HG02571 (cell line): Measurements from ENCODE around the gene IL9.
"Not testable (repeated sequence)": the region's sequence is repeated elsewhere in the genome, so short reads cannot be mapped to it uniquely, and the experiment has no call there.

Experiments used
- ATAC-seq: cut with Tn5 transposase; IDR thresholded peaks from one replicate; pipeline ENCODE4 v1.9.1; 2021; ENCODE audit warnings: mild to moderate bottlenecking, moderate library complexity; ENCODE audit not compliant: unreplicated experiment

The IL9 gene

DNA sequence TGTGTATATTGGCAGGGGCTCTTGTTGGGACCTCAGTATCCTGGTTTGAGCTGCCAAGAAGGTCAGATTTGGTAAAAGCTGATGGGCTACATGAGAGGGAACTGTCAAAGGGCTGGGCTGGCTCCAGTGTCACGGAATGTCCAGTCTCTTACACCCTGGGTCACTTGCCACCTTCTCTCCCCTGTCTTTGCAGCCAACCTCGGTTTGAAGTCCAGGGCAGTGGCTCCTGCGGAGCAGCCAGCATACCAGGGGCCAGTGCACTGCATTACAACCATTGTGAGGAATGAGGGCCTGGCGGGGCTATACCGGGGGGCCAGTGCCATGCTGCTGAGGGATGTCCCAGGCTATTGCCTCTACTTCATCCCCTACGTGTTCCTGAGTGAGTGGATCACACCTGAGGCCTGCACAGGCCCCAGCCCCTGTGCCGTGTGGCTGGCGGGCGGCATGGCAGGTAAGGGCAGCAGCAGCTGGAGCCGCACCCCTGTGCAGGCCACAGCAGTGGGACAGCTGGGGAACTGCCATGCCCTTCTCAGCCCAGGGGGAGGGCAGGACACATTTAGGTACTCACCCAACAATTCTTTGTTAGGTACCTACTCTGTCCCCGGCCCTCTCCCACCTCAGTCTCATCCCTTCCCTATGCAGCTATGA is 24.2 kb downstream of the IL9 start:
- no peak for ATAC-seq

DNA sequence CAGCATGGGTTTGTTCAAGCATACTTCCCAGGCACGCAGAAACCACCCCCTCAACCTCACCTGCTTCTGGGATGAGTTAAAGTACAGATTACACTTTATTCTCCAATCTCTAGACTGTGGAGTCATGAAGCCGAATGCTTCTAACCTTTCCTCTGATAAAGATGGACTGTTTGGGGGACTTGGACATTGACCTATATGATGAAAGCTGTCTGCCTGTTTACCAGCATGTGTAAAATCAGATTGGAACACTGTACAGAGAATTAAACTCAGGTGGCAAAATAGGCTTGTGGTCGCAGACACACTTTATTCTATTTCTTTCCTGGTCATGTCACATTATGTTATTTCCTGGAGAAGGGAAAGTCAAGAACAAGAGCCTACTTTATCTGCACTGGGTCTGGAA is 25.7 kb downstream of the IL9 start:
- no peak for ATAC-seq

GRCh38 chr5:135869276-135869675 is 26.4 kb downstream of the IL9 start:
- ATAC-seq, result no peak

GRCh38 chr5:135868681-135869080 is 27.0 kb downstream of the IL9 start:
- no peak for ATAC-seq

DNA sequence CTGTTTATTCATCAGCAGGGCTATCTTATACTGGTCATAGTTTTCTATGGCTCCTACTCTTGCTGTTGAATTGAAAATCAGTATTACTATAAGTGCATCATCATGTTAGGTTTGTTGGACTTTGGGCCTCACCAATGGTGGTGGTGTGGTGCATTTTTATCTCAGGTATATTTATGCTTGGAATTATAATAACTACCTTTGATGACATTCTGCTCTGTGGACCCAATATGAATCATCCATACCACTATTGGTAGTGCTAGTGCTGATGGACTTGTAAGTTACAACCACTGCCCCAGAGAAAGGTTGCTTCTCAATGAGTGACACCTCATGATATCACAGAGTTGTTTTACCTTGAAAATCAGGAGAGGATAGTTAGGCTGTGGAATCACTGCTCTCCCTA is 28.0 kb downstream of the IL9 start:
- no peak for ATAC-seq

DNA sequence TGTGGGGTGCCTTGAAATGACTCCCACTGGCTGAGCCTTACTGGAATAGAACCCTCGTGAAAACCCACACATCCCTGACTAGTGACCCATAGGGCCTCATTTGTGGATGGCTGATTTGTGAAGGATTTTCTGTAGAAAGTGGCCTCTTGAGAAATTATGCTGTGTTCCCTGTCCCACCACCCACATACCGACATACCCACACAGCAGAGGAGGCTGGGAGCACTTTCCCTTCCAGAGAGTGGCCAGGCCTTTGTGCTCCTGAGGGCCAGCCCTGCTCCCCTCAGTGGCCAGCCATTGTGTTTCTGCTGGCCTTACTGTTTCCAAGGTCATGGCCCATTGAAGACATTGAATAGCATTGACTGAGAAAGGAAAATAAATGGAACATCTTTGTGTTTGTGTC is 29.6 kb downstream of the IL9 start:
- no peak for ATAC-seq

- ATAC-seq, result no peak
These were observed 30.9 kb downstream of the IL9 start for GRCh38 chr5:135864503-135865435.

DNA sequence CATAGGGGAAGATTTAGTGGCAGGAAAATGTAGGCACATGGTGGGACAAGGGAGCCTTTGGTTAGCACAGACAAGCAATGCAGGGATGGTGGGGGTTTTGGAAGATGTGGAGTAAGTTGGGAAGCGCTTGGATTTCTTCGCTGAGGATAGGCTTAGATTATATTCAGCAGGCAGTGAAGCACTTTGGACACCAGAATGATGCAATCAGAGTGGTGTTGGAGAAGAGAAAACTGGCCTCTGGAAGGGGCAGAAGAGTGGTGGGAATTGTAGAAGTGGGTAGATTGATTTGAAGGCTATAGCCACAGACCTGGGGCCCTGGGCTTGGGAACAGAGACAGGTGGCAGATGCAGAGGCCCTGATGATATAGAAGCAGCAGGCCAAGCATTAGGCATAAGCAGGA is 32.9 kb downstream of the IL9 start:
- ATAC-seq, result no peak

DNA sequence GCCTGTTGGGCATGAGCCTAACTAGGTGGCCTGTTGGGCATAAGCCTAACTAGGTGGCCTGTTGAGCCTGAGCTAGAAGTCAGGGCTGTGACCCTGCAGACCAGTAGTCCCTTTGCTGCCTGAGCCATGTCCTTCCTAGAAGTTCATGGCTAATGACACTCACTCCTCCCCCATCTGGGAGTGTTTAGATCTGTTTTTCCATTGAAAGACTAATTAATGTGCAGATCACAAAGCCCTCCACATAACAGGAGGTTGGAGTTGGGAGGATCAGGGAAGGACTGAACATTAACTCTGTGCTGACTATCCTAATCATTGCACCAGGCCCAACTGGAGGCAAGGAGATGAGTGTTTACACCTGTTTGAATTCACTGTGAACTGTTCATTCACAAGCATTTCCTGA is 33.6 kb downstream of the IL9 start:
- ATAC-seq, result no peak

GRCh38 chr5:135861641-135862040 is 34.0 kb downstream of the IL9 start:
- no peak for ATAC-seq

- no peak for ATAC-seq
These were observed 36.0 kb downstream of the IL9 start for GRCh38 chr5:135859641-135860040.

DNA sequence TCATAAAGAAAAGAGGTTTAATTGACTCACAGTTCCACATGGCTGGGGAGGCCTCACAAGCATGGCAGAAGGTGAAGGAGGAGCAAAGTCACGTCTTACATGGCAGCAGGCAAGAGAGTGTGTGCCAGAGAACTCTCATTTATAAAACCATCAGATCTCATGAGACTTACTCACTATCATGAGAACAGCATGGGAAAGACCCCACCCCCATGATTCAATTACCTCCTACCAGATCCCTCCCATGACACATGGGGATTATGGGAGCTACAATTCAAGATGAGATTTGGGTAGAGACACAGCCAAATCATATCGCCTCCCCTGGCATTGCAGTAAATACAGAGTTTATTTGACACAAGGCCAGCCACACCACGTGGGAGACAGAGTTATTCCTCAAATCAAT is 36.5 kb downstream of the IL9 start:
- not testable (repeated sequence) for ATAC-seq

DNA sequence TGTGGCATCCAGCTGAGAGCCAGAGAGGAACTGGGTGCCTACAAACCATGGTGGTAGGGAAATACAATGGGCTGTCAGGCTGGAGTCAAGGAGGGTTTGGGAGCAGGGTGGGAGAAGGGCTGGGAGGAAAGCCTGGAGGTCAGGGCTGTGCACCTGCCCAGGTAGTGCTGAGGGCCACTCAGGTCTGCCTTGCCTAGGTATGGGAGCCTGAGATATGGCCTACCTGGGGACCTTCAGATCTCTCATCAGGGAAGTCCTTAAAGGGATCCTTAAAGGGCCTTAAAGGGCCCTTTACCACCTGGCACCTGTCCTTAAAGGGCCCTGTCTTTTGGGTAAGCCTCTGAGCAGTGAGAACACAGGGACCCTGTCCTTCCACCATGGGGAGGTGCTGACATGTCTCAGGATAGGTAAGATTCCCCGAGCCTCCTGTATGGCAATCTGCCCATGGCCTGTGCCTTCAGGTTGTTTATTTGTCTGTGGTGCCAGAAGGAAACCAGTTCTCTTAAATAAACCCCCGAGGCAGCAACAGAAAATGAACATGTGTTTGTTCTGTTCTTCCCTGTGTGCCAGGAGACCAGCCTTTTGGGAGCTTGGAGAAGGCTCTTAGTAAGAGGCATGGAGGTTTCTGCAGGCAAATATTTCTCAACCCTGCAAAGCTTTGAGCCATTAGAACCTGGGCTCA is 37.9 kb downstream of the IL9 start:
- ATAC-seq, result no peak

DNA sequence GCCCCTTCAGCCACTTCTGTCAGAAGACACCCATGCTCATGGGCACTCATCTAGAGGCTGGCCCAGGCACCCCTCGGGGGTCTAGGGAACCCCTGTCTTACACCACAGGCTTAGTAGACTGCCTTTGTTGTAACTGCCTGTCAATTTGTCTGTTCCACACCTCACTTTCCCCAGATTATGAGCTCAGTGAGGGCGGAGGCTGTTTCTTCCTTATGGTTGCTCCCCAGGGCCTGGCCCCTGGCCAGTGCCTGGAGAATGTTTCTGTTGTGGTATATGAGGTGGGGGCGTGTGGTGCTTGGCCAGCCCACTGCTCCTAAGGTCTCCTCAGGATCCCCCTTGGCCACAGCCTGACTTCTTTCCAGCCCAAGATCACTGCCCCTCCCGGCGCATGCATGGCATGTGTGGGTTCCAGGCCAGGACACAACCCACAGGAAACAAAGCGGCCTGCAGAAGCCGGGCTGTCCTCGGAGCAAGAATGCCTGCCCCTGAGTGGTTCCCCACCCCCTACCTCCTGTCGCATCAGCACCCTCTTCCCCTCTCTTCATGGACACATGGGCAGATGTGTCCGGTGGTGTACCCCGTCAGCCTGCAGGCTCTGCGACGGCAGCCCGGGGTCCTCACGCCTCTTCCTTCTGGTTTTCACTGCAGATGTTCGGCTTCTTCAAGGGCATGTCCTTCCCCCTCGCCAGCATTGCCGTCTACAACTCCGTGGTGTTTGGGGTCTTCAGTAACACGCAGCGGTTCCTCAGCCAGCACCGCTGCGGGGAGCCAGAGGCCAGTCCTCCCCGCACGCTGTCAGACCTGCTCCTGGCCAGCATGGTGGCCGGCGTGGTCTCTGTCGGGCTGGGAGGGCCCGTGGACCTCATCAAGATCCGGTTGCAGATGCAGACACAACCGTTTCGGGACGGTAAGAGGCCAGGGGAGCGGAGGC is 43.5 kb downstream of the IL9 start:
- no peak for ATAC-seq

DNA sequence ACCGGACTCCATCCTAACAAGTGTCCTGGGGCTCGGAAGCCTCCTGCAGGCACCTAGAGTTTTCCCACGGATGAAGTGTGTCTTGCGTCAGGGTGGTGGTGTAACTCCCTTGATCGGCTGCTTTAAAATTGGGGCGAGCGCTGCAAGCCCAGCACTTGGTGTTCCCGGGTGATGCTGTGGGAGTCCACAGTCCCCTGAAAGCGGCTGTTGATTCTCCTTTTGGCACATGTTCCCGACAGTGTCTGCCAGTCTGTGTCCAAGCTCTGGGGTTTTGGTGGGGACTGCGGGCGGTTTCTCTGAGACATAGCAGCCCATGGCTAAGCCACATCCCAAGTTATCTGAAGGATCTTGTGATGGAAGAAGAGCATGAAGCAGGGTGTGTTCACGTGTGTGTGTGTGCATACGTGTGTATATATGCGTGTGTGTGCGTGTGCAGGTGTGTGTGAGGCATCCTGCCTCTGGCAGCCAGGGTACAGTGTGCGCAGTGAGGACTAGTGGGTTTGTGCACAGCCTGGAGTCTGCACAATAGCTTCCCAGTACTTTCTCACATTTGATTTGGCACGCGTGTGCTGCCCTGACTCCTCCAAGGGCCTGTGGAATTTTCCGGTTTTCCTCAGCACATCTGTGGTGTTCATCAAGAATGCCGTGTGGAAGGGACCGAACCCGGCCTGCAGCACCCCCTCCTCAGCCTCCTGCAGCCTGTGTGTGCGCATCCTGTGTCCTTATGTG is 44.3 kb downstream of the IL9 start:
- no peak for ATAC-seq

DNA sequence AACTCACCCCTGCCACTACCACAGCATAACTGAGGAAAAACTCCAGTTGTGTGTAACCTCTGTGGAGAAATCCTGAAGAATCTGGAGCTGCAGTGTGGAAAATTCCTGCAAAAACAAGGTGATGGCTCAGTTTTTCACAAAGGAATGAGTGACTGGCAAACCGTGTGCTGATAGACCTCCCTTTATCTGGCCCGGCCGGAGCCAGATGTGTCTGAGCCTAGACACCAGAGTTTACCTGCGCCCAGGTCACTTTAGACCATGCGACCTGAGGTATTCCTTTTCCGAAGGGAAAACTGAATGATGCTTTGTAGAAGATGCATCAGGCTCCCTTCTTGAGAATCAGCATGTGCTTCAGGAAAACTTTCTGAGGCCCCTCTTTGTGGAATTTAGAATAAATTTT is 45.0 kb downstream of the IL9 start:
- ATAC-seq, result no peak

DNA sequence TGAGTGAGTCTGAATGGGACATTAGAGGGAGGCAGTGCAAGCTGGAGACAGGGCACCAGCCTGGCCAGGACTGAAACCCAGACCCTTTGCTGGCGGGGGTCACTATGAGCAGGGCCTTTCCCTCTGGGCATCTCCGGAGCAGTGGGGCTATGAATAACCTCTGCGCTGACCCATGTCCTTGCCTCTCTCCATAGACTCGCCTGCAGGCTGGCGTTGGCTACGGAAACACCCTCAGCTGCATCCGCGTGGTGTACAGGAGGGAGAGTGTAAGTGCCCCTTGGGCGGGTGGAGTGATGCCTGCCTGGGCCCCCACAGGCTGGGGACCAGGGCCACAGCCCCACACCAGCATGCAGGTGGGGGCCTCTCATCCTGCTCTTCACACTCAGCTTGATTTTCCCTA is 45.4 kb downstream of the IL9 start:
- no peak for ATAC-seq

- no peak for ATAC-seq
These were observed 47.7 kb downstream of the IL9 start for GRCh38 chr5:135847976-135848375.

GRCh38 chr5:135846311-135846710 is 49.3 kb downstream of the IL9 start:
- ATAC-seq, result no peak
